Left kidney (tissue), 2 donors: ENCODE measurements around the gene TRIM65. TPM values are rescaled to one million over a fixed set of nuclear protein-coding genes. Genes with fewer than 3 reads are reported as not detected.
"Not testable (repeated sequence)": the region's sequence is repeated elsewhere in the genome, so short reads cannot be mapped to it uniquely, and the experiment has no call there.

Source experiments
- DNase-seq: peaks from one replicate; pipeline ENCODE4 v3.0.0-alpha.2; 2013
- polyA plus RNA-seq: library from polyadenylated mRNA; unstranded; fragments of 120-200 nt; gene quantifications from one replicate; pipeline ENCODE4 v1.2.1, GENCODE V29; 2013; ENCODE audit not compliant: insufficient read length

TRIM65 gene
- polyA plus RNA-seq, 1 donor: 14.1 TPM

DNA sequence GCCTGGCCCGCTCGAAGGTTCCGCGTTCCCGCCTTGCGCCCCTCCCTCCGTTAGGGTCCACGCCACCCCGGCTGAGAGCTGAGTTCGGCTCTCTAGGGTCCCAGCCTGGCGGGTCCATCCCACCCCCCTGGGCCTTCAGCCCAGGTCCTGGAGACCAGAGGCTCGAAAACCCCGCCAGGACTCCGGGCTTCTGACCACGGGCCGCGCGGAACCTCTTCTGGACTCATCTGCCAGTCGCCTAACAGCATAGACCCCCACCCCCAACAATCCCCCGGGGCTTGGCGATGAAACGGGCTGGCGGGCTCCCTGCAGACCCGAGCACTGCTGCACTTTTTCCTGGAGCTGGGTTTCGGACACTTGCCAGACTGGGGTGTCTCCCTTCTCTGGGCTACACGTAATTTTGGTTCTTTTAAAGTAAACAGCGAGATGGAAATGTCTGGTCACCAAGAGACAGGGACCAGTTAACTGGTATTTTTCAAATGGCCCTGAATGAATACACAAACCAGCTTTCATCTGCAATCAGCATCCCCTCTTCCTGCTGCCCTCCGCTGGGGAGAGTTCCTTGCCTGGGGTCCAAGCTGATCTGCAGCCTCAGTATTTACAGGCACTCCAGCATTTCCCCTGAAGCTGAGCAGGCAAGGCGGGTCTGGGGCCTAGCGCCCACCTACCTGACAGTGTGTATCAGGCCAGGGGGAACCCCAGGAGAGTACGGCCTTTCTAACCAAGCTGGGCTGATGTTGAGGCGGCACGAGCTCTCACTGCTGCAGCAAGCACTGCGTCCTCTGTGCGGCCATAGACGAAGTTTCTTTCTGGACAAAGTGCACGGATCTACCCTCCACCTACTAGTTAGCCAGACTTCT is 639 bp upstream of the TRIM65 start:
- no peak for DNase-seq

GRCh38 chr17:75895370-75896155 is 1.2 kb downstream of the TRIM65 start:
- DNase-seq: no peak

GRCh38 chr17:75894049-75894733 is 2.6 kb downstream of the TRIM65 start:
- DNase-seq: no peak

GRCh38 chr17:75893305-75894048 is 3.3 kb downstream of the TRIM65 start:
- no peak for DNase-seq

DNA sequence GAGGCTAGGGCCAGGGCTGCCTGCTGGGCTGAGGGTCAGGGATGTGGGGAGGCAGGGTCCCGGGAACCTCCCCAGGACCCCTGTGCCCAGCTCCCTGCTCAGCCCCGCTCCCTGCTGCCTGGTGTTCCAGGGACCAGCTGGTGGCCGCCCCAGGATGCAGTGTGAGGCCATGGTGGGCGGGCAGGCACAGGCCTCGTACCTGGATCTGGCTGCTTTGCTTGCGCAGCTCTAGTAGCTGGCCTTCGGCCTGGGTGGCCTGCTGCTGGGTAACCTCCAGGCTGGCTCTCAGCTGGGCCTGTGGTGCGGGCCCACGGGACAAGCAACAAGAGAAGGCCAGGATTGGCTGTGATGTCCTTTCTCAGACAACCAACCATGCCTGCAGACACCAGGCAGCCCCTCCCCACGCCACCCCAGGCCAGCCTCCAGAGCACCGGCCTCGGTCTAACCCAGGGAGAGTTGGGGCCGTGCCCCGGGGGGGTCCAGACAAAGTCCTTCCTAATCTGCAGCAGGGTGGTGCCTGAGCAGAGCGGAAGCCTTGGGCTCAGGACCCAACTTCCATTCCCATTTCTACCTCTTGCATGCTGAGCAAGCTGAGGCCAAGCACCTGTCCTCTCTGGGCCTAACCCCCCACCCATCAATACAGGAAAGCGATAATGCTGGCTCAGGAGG is 4.1 kb downstream of the TRIM65 start:
- no peak for DNase-seq

GRCh38 chr17:75891605-75892555 is 4.9 kb downstream of the TRIM65 start:
- DNase-seq: no peak

GRCh38 chr17:75891022-75891604 is 5.6 kb downstream of the TRIM65 start:
- no peak for DNase-seq

DNA sequence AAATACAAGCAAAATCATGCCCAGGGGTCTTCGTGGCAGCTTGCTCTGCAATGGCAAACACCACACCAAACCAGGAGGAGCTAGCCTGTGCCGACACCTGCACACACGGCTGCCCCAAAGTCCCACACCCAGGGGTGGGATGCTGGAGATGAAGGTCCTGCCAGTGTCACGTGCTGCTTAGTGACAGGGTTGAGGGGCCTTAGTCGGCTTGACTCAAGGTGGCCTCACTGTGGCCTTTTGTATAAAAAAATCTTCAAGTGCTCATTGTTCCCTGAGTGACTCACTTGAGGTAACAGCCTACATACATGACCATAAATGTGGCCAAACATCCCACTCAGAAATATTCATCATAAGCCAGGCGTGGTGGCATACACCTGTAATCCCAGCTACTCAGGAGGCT is 7.3 kb downstream of the TRIM65 start:
- no peak for DNase-seq

- no peak for DNase-seq
Observed at GRCh38 chr17:75888484-75888883, 8.3 kb downstream of the TRIM65 start.

- DNase-seq: not testable (repeated sequence)
Observed at GRCh38 chr17:75885860-75886259, 10.9 kb downstream of the TRIM65 start.

DNA sequence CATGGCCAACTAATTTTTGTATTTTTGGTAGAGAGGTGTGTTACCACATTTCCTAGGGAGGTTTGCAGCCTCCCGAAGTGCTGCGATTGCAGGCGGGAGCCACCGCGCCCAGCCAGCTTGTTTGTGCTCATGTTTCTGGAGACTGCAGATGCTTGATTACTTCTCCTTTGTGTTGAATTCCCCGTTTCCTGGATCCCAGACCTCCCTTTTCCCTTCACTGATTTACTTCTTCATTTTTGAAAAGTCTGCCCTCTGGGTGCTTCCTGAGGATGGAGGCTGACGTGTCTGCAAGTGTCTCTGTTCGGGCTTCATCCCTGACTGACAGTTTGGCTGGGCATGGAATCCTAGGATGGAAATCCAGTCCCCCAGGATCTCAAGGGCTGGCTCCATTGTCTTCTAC is 11.3 kb downstream of the TRIM65 start:
- no peak for DNase-seq

DNA sequence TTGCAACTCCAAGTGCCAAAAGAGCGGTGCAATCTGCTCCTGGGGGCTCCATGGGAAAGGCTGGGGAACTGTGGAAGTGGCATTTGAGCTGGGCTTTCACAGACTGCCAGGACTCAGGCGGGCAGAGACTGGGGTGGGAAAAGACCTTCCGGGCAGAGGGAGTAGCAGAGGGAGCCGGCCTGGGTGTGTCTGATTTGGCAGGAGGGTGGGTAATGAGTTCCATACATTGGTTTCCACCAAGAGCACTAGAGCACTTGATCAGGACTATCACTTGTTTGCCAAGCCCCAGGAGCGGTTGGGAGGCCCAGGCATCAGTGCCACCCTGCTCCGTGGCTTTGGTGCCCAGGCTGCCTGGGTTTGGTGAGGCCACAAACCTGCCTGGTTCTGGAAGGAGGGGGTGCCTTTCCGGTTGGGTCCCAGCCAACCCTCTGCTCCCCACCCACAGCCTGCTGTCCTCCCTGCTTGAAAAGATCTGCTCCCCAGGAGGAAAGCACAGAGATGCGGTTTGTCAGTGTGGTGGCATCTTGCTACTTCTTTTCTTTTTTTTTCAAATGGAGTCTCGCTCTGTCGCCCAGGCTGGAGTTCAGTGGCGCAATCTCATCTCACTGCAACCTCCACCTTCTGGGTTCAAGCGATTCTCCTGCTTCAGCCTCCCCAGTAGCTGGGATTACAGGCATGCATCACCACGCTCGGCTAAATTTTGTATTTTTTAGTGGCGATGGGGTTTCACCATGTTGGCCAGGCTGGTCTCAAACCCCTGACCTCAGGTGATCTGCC is 14.9 kb downstream of the TRIM65 start:
- DNase-seq: no peak

DNA sequence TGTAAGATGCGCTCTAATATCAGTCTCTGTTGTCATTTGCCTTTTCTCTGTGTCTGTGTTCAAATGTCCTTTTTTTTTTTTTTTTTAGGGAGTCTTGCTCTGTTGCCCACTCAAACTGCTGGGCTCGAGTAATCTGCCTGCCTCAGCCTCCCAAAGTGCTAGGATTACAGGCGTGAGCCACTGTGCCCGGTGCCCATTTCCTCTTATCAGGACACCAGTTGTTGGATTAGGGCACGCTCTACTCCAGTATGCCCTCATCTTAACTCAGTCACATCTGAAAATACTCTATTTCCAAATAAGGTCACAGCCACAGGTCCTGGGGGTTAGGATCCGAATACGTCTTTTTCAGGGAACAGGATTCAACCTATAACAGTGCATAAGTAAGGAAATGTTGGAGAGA is 16.5 kb downstream of the TRIM65 start:
- no peak for DNase-seq

DNA sequence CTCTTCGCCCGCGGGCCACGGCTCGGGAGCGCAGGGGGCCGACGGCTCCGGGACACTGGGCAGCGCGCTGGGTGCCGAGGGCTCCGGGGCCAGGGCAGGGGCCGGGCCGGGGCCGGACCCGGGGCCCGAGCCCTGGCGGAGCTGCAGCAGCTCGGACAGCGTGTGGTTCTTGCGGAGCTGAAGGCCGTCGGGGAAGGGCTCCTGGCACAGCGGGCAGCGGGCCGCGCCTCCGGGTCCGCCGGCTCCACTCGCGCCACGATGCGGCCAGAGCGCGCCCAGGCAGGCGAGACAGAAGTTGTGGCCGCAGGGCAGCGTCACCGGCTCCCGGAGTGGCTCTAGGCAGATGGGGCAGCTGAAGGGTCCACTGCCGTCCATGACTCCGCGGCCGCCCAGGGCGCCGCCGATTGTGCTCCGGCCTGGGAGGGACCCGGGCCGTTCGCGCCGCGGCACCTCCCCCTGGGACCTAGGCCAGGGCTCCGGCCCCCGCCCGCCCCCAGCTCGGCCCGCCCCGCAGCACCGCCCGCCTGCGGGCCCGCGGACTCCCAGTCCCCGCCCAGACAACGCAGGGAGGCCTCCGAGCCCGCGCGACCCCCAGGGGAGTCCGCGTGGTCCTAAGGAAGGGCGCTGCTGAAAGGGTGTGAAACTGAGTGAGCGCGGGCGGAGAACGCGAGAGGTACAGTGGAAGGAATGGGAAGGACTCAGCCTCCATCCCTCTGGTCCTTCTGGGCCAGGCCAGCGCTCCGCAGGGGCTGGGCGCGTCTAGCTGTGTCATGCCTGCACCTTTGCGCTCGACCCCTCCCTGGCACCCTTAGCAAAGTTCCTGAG is 18.4 kb downstream of the TRIM65 start, which contains the start of gene TRIM47:
TSS of gene TRIM47 (minus strand) at position 408 of the 825 bp plus-strand sequence. CDS start at position 375, 33 bp downstream.
- DNase-seq: no peak

DNA sequence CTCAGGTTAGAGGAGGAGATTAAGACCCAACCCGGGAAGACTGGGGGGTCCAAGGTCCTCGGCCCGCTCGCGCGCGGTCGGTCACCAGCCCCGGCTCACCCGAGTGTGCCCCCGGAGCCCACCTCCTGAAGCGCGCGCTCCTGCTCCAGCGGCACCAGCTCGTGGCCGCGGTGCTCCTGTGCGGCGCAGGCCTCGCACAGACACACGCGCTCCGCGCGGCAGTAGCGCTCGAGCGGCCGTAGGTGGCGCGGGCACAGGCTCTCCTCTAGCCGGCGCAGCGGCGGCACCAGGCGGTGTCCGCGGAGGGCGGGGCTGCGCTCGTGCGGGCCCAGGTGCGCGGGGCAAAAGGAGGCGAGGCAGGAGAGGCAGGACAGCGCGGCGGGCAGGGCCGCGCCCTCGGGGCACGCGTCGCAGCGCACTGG is 19.0 kb downstream of the TRIM65 start:
- DNase-seq: no peak

DNA sequence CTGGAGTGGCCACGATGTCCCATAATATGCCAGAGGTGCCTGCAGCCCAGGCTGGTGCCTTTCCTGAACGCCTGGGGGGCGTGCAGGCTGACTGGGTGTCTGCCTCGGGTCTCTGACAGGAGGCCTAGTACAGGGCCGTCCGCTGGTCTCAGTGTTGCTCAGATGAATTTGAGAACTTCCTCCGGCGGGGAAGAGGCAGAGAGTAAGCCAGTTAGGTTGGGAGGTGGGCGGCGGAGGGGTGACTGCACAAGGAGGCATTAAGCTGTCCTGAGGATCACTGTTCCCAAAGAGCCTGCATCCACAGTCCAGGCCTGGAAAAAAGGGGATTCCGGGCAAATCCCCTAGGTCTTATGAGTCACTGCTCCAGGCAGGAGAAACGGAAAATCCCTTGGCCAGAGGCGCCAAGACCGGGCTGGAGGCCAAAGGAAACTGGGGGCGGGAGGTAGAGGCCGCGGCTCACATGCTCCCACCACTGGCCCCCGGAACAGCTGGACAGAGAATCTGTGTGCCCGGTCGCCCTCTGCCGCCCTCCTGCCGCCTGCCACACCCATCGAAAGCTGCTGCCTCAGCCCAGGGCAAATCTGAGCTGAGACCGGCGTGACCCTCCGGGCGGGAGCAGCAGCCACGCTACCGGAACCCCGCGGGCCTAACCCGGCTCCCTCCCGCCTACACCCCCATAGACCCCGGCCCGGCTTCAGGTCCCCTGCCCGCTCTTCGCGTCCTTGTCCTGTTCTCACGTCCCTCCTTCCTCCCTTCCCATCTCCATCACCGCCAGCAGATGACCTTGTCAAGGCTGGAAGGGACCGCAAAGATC is 19.6 kb downstream of the TRIM65 start:
- no peak for DNase-seq
